Esophagus squamous epithelium (tissue), 4 donors: ENCODE data around the gene TUBGCP5.

Experiments
- POLR2A ChIP-seq, 4 donors: fragments of 450-650 bp; IDR thresholded peaks; one replicate each; pipeline ENCODE4 v1.6.1; 2017; ENCODE audit warnings: antibody characterized with exemption in 4 of 4, mild to moderate bottlenecking in 4 of 4, moderate library complexity in 3 of 4
- TF ChIP-seq, protein P1 (sequence below), 6 experiments: fragments of 450-650 bp in 4 of 6; fragments of 200-600 bp in 2 of 6; sonication (generic) in 2 of 6; IDR thresholded peaks; one replicate each; pipeline ENCODE4 v1.5.1; 2016 to 2019; ENCODE audit warnings: antibody characterized with exemption in 6 of 6, mild to moderate bottlenecking in 4 of 6, moderate library complexity in 4 of 6

- TF ChIP-seq, protein P1, sequence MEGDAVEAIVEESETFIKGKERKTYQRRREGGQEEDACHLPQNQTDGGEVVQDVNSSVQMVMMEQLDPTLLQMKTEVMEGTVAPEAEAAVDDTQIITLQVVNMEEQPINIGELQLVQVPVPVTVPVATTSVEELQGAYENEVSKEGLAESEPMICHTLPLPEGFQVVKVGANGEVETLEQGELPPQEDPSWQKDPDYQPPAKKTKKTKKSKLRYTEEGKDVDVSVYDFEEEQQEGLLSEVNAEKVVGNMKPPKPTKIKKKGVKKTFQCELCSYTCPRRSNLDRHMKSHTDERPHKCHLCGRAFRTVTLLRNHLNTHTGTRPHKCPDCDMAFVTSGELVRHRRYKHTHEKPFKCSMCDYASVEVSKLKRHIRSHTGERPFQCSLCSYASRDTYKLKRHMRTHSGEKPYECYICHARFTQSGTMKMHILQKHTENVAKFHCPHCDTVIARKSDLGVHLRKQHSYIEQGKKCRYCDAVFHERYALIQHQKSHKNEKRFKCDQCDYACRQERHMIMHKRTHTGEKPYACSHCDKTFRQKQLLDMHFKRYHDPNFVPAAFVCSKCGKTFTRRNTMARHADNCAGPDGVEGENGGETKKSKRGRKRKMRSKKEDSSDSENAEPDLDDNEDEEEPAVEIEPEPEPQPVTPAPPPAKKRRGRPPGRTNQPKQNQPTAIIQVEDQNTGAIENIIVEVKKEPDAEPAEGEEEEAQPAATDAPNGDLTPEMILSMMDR (IDR thresholded peaks at IDR 0.05): no peak
- no peak for TF ChIP-seq POLR2A (IDR thresholded peaks at IDR 0.05)
Measured at GRCh38 chr15:22968366-22968765, 71.0 kb downstream of the TUBGCP5 start.
